ENCODE results near the gene ACTR1B. TPM values are rescaled to one million over a fixed set of nuclear protein-coding genes. Genes with fewer than 3 reads are reported as not detected.

The ACTR1B gene
- total RNA-seq, 1 experiment from 2014 or later = 33.8 TPM

GRCh38 chr2:97660044-97660774, 3.6 kb downstream of the ACTR1B start:
- Histone ChIP-seq H2BK20ac (ENCODE audit: low read depth, low read length, poor library complexity, severe bottlenecking) (no peak overlapping the region), H2BK12ac (ENCODE audit: insufficient read length, low read depth, low read length) (no peak overlapping the region), H2BK120ac (ENCODE audit: low read depth, low read length, poor library complexity, severe bottlenecking) (no peak overlapping the region), H3K9ac (ENCODE audit: extremely low read depth, insufficient read length, low read length) (no peak overlapping the region), H4K20me1 (ENCODE audit: control insufficient read depth, insufficient read depth, insufficient read length) (no peaks in the 10 kb centered on the region), H3K56ac (ENCODE audit: insufficient read length, low read depth, low read length) (no peak overlapping the region), H3K18ac (ENCODE audit: insufficient read length, low read depth, low read length) (no peak overlapping the region), H3K23ac (ENCODE audit: insufficient read length, low read depth, low read length) (no peak overlapping the region), H4K8ac (replicated peaks; ENCODE audit: insufficient read length, low read depth, low read length) (no peak overlapping the region), H2AFZ (ENCODE audit: low read length) (no peak overlapping the region), H3K27ac (ENCODE audit: insufficient read length, low read depth, low read length) (no peak overlapping the region), H3K23me2 (ENCODE audit: insufficient read length, low read depth, low read length, poor library complexity, severe bottlenecking) (peaks cover 12% of the 10 kb centered on the region), H2BK15ac (ENCODE audit: low read depth, low read length) (no peak overlapping the region), H3K4me1 (ENCODE audit: insufficient read depth, low read length) (no peaks in the 10 kb centered on the region; the same call in 1 of the 2 replicates), H4K5ac (ENCODE audit: insufficient read length, low read depth, low read length) (no peak overlapping the region), H3K4me2 (ENCODE audit: insufficient read depth, insufficient read length, low read length) (no peak overlapping the region), H3T11ph (ENCODE audit: low read length) (no peak overlapping the region), H3K79me2 (ENCODE audit: insufficient read depth, low read length) (peaks cover 4% of the 10 kb centered on the region; the same call in 1 of the 2 replicates), H3K9me3 (ENCODE audit: control insufficient read depth, low read depth, low read length) (no peaks in the 10 kb centered on the region), H3K27me3 (ENCODE audit: insufficient read depth, low read length) (no peaks in the 10 kb centered on the region), H3K79me1 (ENCODE audit: insufficient read depth, low read depth, low read length, poor library complexity, severe bottlenecking) (peaks cover 4% of the 10 kb centered on the region), H2BK5ac (ENCODE audit: insufficient read length, low read length) (no peak overlapping the region), H4K91ac (ENCODE audit: insufficient read length, low read depth, low read length) (no peak overlapping the region), H2AK5ac (ENCODE audit: insufficient read length, low read length) (no peak overlapping the region), H3K14ac (ENCODE audit: insufficient read depth, low read length) (no peak overlapping the region), H3K4ac (ENCODE audit: low read depth, low read length) (no peak overlapping the region)
- Mint-ChIP-seq H3K4me1 (peaks cover 18 to 19% of the 10 kb centered on the region in 2 experiments), H3K27me3 (ENCODE audit: low read depth) (peaks cover under 1% of the 10 kb centered on the region; the same call in 1 of the 2 replicates), H3K4me3 (no peak overlapping the region), H3K27ac (peak overlapping the region in 1 of 3 experiments; percentile 34; a peak in 3 of 7 replicates), H3K9me3 (no peaks in the 10 kb centered on the region; a peak in 1 of 5 replicates), H3K36me3 (ENCODE audit: insufficient read depth in 1 of 3, low read depth in 3 of 3) (peaks cover 23 to 42% (median 31%) of the 10 kb centered on the region in 3 experiments; a peak in 6 of 7 replicates)
- no peak for DNase-seq
- TF ChIP-seq CTCF (conservative IDR thresholded peaks at IDR 0.05) = no peak
- WGBS (ENCODE audit: extremely low coverage, insufficient read length, low lambda C conversion rate) = no CpG with 5 or more reads among the region's 20 CpGs
